NCI-H69 (cell line): ENCODE measurements around the gene NOC3L.
"Not testable (repeated sequence)": the region's sequence is repeated elsewhere in the genome, so short reads cannot be mapped to it uniquely, and the experiment has no call there.

Experiments used
- DNase-seq: peaks from one replicate; lab custom pipeline; 2025; lab: John Stamatoyannopoulos, UW

Gene NOC3L

DNA sequence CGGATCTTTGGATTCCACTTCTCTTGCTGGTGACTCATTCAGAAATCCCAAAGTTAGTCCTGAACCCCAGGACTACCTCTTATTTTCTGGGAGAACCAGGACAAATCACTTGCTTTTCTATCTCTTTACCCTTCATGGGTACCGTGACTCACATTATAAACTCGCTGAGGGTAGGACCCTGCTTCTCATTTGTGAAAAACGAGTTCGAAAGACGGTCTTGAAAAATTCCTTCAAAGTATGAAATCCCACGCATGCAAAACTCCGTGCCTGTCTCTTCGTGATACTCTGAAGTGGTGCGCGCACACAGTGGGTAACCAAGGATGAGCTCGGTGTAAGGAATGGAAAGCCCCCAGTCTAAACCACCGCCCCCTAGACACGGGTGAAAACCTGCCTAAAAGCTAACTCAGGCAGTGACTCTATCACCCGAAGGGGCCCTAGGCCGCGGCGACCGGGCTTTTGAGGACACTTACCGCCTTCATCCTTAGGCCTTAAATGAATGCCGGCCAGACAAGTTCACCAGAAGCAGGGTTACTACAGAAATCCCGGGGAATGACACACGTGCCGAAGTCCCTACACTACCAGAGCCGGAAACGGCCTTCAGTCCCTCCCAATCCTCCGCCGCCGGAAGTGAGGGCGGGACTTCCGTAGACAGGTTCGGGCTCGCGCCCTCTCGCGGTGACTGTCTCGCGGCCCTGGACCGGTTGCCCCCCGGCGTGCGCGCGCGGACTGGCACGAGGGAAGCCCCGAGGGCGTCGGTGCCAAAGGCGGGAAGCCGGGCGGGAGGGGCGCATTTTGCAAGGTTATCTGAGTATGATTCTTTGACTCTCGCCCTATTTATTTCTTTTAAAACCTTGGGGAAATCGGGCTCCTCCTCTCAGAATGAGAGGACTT is at the start of gene NOC3L:
TSS of gene NOC3L (minus strand) at position 580 of the 891 bp plus-strand sequence. CDS start at position 479, 101 bp downstream.
- peak; percentile 94 for DNase-seq

DNA sequence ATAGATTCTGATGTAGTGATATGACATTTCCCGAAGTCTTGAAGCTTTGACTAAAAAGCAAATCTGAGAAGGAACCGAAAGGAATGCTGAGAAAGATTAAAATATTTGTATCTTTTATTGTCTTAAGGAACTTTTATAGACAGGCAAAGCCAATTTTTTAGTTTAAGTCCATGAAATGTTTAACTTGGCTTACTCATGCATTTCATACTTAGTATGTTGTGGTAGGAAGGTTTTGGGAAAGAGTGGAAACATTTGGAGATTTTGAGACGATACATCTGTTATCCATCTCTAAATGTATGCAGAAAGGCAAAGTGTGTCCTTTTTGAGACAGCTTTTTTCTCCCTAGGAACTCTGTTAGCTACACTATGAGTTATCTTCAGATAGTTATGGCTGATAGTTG is 49.7 kb upstream of the NOC3L start:
- DNase-seq = no peak

DNA sequence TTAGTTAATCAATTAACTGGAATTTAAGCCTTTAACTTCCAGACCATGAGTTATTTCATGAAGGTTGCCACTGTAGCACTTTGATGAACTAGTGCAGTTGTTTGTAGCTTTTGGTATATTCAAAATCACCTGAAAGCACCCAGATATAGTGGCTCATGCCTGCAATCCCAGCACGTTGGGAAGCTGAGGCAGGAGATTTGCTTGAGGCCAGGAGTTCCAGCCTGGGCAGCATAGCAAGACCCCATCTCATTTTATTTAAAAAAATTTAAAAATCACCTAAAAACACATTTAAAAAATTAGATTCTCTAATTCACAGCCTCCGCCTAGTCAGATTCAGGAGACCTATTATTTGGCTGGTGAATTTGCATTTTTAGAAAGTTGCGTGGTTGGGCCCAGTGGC is 48.6 kb upstream of the NOC3L start:
- DNase-seq = no peak

GRCh38 chr10:94409021-94409657 is 46.4 kb upstream of the NOC3L start:
- no peak for DNase-seq

DNA sequence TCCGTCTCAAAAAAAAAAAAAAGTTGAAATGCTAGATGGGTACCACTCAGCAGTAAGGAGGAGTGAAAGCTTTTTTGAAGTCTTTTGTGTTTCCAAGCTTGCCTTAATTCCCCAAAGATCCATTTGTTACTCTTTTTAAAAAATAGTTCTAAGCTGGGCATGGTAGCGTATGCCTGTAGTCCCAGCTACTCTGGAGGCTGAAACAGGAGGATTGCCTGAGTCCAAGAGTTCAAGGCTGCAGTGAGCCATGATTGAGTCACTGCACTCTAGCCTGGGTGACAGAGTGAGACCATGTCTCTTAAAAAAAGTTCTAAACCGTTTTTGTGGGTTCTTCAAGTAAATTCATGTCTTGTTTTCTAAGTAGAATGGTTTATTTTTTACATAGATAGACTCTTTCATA is 44.9 kb upstream of the NOC3L start:
- no peak for DNase-seq

- no peak for DNase-seq
Observed at GRCh38 chr10:94405406-94405805, 42.7 kb upstream of the NOC3L start.

DNA sequence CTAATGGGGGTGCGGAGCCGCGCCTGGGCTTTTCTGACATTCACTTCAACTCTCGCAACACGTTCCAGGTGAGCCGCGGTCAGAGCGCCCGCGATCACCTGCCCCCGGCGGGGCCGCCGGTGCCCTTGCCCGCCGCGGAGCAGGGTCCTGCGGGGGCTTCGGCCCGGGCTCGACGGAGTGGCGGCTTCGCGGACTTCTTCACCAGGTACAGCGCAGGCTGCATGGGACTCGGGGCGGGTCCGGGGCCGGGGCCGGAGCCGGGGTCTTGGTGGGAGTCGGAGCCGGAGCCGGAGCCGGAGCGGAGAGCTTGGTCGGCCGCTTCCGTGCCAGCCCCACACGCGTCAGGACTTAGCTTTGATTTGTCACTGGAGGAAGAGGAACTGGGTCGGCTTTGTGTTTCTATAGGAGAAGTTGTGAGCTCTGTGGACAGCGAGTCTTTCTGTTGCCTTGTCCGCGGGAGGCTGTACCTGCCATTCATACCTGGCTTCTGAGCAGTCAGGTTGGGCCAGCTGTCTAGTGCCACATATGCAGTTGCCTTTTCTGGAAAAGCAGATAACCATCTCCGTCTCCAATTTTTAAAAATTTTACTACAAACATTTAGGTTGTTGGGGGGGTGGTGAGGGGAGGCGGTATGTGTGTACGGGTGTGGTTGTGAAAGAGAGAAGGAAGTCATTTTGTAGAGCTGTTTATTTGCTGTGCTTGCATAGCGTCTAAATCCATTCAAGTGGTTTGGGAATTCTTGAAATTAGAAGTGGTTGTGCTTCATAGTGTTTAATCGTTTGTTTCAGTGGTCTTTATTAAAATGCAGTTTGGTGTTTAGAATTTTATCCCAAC is 40.9 kb upstream of the NOC3L start:
- DNase-seq = peak; percentile 75

- DNase-seq = peak; percentile 59
Observed at GRCh38 chr10:94402843-94403379, 40.2 kb upstream of the NOC3L start.

- peak; percentile 96 for DNase-seq
Observed at GRCh38 chr10:94402204-94402842, 39.6 kb upstream of the NOC3L start, which contains the start of gene TBC1D12. Gene TBC1D12, plus strand, starts transcription at chr10:94402541. Its CDS starts 73 bp downstream, at chr10:94402614.

- no peak for DNase-seq
Observed at GRCh38 chr10:94398762-94399161, 36.0 kb upstream of the NOC3L start.

- DNase-seq = no peak
Observed at GRCh38 chr10:94397549-94398370, 35.0 kb upstream of the NOC3L start.

DNA sequence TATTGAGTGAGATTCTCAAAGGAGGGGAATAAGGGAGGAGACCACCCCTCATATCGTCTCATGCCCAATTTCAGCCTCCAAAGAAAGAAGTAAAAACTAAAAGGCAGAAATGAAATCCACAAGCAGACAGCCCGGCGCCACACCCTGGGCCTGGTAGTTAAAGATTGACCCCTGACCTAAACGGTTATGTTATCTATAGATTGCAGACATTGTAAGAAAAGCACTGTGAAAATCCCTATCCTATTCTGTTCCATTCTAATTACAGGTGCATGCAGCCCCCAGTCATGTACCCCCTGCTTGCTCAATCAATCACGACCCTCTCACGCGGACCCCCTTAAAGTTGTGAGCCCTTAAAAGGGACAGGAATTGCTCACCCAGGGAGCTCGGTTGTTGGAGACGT is 29.4 kb upstream of the NOC3L start:
- not testable (repeated sequence) for DNase-seq

- DNase-seq = not testable (repeated sequence)
Observed at GRCh38 chr10:94385733-94386132, 23.0 kb upstream of the NOC3L start.

DNA sequence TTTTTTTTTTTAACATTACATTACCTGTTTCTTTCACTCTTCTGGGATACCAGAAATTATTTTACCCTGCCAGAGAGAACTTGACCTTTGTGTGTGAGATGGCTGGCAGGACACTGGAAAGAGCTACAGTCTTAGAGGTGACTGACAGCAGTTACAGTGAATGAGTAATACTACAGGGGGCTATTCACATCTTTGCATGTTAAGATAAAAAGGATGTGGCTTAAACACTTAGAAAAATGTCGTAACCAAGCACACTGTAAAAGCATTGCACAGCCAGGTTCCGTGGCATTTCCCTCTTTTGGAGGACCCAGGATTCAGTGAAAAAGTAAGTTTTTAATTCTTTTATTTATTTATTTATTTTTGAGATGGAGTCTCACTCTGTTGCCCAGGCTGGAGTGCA is 20.8 kb upstream of the NOC3L start:
- no peak for DNase-seq

DNA sequence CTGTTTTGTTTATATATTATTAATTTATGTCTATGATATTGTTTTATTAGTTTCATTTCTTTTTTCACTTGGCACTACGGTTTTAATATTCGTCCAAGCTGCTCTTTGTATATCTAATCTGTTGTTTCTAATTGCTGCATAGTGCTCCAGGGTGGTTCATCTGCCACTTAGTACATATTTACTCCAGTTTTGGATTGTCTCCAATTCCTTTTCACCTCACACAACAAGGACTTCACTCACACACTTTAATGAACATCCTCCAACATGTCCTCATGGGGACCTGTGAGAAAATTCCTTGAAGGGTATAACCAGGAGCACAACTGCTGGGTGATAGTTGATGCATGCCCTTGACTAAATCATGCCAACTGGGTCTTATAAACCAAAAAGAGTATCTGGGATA is 14.1 kb upstream of the NOC3L start:
- peak; percentile 9 for DNase-seq

GRCh38 chr10:94375374-94375773 is 12.6 kb upstream of the NOC3L start:
- DNase-seq = no peak

DNA sequence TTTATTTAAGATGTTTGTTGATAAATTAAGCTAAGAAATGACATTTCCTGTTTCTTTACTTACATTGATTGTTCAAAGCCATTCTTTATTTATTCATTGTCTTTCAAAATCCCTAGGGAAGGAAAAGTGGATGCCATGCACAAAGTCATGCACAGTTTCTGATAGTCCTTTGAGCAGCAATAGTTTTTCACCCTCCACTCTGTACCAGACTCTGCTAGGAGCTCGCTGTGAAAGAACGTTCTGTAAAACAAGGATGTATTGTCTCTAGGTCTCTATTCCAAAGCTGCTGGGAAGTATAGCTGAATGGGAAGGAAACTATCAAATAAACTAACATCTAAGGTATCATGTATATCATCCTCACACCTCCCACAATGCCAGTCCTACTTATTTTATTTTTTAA is 7.8 kb upstream of the NOC3L start:
- no peak for DNase-seq

DNA sequence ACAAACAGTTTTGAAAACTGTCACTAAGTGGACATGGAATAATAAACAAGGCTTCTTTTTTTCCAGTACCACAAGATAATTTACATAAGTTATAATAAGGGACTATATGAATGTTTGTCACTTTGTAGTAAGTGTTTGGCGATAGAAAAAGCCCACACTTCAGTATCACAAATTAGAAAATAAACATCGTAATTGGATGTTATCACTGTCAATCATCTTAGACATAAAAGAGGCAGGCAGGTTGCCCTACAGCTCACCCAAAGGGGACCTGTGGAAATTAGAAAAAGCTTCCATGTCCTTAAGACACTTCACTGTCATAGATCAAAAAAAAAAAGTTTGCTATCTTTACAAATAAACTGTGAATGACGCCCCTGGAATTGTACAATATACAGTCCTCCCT is 3.6 kb upstream of the NOC3L start:
- DNase-seq = peak; percentile 0

- DNase-seq = no peak
Observed at GRCh38 chr10:94364482-94364881, 1.7 kb upstream of the NOC3L start.

- no peak for DNase-seq
Observed at GRCh38 chr10:94363251-94363565, 469 bp upstream of the NOC3L start.
